Renal pelvis (tissue), 4 donors: ENCODE results near the gene FAM53C. TPM values are rescaled to one million over a fixed set of nuclear protein-coding genes. Genes with fewer than 3 reads are reported as not detected.
"Not testable (repeated sequence)": the region's sequence is repeated elsewhere in the genome, so short reads cannot be mapped to it uniquely, and the experiment has no call there.

Source experiments
- DNase-seq: peaks from one replicate; pipeline ENCODE4 v3.0.0-alpha.2; 2013
- polyA plus RNA-seq, 3 donors: library from polyadenylated mRNA; unstranded; fragments of 120-200 nt; gene quantifications; one replicate each; pipeline ENCODE4 v1.2.1, GENCODE V29; 2013; ENCODE audit not compliant: insufficient read length in 3 of 3

Gene FAM53C
- polyA plus RNA-seq, 3 donors, result 31.6 to 39.7 (median 35.3) TPM

DNA sequence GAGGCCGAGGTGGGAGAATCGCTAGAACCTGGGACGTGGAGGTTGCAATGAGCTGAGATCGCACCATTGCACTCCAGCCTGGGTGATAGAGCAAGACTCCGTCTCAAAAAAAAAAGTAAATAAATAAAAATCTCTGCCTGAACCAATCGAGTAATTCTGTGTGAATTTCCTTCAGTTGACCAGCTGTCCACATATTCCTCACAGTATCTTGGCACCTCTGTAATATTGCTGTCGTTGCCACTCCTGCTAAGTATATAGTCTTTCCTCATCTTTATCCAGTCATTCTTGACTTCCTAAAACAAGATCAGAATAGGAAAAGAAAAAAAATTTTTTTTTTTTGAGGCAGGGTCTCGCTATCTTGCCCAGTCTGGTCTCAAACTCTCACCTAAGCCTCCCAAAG, 44.3 kb downstream of the FAM53C start:
- no peak for DNase-seq

DNA sequence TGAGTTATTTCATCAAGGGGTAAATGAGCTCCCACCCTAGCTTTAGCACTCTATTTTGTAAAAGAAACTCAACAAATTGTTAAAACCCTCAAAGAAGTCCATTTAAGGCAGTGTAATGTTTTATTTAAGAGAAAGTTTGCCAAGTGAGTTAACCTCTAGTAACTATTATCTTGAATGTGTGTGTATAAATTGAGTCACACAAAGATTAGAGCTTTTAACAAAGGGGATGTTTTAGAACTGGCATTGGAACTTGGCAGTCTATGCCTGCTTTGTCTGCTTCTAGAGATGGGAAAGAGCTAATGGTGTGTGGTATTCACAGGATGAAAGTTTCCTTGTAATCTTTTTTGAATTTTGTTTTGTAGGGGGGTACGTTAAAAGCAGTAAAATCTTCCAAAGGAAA, 47.6 kb downstream of the FAM53C start:
- no peak for DNase-seq

DNA sequence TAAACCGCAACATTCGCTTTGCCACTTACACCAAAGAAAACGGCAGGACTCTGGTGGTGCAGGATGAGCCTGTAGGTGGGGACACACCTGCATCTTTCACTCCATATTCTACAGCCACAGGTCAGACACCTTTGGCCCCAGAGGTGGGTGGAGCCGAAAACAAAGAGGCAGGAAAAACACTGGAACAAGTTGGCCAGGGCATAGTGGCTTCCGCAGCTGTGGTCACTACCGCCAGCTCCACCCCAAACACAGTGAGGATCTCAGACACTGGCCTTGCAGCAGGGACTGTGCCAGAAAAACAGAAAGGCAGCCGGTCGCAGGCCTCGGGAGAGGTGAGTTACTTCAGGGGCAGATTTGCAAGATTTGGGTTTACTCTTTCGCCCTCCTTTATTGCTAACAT, 48.2 kb downstream of the FAM53C start:
- DNase-seq, result no peak

DNA sequence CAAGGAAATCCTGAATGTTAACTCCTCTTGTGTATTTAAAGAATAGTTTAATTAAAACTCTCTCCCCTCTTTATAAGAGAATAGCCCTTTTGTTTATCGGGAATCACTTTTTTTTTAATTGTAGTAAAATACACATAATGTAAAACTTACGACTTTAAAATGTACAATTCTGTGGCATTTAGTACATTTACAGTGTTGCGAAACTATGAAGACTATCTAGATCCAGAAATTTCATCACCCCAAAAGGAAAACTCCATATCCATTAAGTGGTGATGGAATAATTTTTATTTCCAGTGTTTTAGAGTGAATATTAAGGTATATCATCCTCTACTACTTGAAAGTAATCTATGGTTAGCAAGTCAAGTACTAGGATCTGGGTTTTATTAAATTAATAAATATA, 51.3 kb downstream of the FAM53C start:
- DNase-seq, result no peak

DNA sequence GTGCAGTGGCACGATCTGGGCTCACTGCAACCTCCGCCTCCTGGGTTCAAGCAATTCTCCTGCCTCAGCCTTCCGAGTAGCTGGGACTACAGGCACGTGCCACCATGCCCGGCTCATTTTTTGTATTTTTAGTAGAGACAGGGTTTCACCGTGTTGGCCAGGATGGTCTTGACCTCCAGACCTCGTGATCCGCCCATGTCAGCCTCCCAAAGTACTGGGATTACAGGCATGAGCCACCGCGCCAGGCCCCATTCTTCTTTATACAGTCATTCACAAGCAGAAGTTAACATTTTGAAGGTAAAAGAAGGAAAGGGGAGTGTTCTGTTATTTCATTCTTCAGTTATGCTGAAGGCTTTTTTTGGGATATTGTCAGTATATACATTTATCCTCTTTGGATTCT, 51.8 kb downstream of the FAM53C start:
- DNase-seq, result not testable (repeated sequence)

DNA sequence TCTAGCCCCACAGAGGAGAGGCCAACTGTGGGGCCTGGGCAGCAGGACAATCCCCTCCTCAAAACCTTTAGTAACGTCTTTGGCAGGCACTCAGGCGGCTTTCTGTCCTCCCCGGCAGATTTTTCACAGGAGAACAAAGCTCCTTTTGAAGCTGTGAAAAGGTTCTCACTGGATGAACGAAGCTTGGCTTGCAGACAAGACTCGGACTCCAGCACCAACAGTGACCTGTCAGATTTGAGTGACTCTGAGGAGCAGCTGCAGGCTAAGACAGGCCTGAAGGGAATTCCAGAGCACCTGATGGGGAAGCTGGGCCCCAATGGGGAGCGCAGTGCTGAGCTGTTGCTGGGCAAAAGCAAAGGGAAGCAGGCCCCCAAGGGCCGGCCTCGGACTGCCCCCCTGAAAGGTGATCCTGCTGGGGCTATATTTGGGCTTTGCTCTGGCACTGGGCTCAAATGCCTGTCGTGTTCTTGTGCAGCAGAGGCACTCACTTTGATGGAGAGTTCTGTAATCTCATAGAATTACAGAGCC, 53.9 kb downstream of the FAM53C start:
- no peak for DNase-seq

Other genes starting within 250 kb of the FAM53C start
- 10 to 100 TPM; 16.8 to 26.5 (median 25.8) TPM for gene NME5, start 198.8 kb upstream of the FAM53C start, polyA plus RNA-seq
- 100 to 1,000 TPM; 113 to 197 (median 169) TPM for gene BRD8, start 159.6 kb upstream of the FAM53C start, polyA plus RNA-seq
- 10 to 100 TPM; 40.5 to 50.7 (median 41.1) TPM for gene KIF20A, start 159.2 kb upstream of the FAM53C start, polyA plus RNA-seq
- 10 to 100 TPM; 56.0 to 66.7 (median 60.3) TPM for gene CDC23, start 124.9 kb upstream of the FAM53C start, polyA plus RNA-seq
- gene GFRA3, start 63.6 kb upstream of the FAM53C start, polyA plus RNA-seq, result 1 to 10 TPM; 3.1 to 4.6 (median 3.2) TPM
- gene CDC25C, start 6.5 kb upstream of the FAM53C start, polyA plus RNA-seq, result 1 to 10 TPM; 7.5 to 9.0 (median 8.9) TPM
- gene KDM3B, start 14.4 kb downstream of the FAM53C start, polyA plus RNA-seq, result 100 to 1,000 TPM in 2 of 3 donors, 10 to 100 TPM in 1; 86.7 to 103 (median 101) TPM
- gene REEP2, start 100.8 kb downstream of the FAM53C start, polyA plus RNA-seq, result 10 to 100 TPM; 11.4 to 13.9 (median 12.7) TPM
- gene EGR1, start 127.2 kb downstream of the FAM53C start, polyA plus RNA-seq, result 10 to 100 TPM; 43.5 to 66.2 (median 58.3) TPM
- gene ETF1, start 205.0 kb downstream of the FAM53C start, polyA plus RNA-seq, result 10 to 100 TPM; 65.9 to 81.4 (median 74.4) TPM
- 100 to 1,000 TPM; 280 to 340 (median 331) TPM for gene HSPA9, start 237.1 kb downstream of the FAM53C start, polyA plus RNA-seq